VCaP (cell line): ENCODE results near the gene CRELD2.

Experiments
- H3K27ac ChIP-seq: fragments of 450-650 bp; 2 replicates; pipeline ENCODE4 v1.5.1; 2017
- TF ChIP-seq, protein P1 (sequence below): fragments of 450-650 bp; conservative IDR thresholded peaks from 2 replicates; pipeline ENCODE4 v1.5.1; 2017; ENCODE audit warnings: mild to moderate bottlenecking, moderate library complexity

Gene CRELD2

DNA sequence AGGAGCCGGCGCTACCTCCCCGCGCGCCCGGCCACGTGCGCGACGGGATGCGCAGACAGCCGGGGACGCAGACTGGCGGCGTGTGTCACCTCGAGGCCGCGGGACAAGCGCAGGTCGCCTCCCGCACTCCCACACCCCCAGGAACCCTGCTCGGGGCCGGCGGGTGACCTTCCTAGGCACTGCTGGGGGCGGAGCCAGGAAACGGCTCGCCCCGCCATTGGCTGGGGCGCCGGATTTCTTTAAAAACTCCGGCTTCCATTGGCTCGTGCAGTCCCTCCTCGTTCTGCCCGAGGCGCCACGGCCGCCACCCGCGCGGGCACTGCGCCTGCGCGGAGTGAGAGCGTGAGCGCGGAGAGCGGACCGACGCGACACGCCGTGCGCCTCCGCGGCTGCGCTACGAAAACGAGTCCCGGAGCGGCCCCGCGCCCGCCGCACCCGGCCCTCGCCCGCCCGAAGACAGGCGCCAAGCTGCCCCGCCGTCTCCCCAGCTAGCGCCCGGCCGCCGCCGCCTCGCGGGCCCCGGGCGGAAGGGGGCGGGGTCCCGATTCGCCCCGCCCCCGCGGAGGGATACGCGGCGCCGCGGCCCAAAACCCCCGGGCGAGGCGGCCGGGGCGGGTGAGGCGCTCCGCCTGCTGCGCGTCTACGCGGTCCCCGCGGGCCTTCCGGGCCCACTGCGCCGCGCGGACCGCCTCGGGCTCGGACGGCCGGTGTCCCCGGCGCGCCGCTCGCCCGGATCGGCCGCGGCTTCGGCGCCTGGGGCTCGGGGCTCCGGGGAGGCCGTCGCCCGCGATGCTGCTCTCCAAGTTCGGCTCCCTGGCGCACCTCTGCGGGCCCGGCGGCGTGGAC lies 41.9 kb downstream of the CRELD2 start, which contains the start of gene PIM3:
Gene PIM3 (plus strand): TSS at position 614 of the 846 bp plus-strand sequence. CDS start 176 bp downstream, at position 790.
- TF ChIP-seq, protein P1, sequence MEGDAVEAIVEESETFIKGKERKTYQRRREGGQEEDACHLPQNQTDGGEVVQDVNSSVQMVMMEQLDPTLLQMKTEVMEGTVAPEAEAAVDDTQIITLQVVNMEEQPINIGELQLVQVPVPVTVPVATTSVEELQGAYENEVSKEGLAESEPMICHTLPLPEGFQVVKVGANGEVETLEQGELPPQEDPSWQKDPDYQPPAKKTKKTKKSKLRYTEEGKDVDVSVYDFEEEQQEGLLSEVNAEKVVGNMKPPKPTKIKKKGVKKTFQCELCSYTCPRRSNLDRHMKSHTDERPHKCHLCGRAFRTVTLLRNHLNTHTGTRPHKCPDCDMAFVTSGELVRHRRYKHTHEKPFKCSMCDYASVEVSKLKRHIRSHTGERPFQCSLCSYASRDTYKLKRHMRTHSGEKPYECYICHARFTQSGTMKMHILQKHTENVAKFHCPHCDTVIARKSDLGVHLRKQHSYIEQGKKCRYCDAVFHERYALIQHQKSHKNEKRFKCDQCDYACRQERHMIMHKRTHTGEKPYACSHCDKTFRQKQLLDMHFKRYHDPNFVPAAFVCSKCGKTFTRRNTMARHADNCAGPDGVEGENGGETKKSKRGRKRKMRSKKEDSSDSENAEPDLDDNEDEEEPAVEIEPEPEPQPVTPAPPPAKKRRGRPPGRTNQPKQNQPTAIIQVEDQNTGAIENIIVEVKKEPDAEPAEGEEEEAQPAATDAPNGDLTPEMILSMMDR: no peak
- peak within 1 kb of the TSS; percentile 92 for H3K27ac ChIP-seq

DNA sequence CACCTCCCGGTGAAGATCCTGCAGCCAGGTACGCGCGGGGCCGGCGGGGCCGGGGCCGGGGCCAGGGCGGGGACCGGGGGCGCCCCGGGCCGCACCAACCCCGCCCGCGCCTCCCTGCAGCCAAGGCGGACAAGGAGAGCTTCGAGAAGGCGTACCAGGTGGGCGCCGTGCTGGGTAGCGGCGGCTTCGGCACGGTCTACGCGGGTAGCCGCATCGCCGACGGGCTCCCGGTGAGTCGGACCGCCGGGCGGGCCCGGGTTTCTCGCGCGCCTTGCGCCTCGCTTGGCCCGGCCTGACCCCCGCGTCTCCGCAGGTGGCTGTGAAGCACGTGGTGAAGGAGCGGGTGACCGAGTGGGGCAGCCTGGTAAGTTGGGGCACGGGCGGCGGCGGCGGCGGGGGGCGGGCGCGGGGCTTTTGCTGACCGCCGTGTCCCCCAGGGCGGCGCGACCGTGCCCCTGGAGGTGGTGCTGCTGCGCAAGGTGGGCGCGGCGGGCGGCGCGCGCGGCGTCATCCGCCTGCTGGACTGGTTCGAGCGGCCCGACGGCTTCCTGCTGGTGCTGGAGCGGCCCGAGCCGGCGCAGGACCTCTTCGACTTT lies 42.7 kb downstream of the CRELD2 start:
- H3K27ac ChIP-seq: peak overlapping the region; percentile 92
- TF ChIP-seq, protein P1: no peak

DNA sequence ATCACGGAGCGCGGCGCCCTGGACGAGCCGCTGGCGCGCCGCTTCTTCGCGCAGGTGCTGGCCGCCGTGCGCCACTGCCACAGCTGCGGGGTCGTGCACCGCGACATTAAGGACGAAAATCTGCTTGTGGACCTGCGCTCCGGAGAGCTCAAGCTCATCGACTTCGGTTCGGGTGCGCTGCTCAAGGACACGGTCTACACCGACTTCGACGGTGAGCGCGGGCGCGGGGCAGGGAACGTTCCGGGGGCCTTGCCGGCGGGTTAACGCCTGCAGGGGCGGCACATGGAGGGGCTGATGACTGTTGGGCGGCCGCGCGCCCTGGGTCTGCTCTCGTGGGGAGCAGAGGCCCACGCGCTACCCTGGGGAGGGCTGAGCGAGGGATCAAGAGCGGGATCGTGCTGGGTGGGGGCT lies 43.2 kb downstream of the CRELD2 start:
- H3K27ac ChIP-seq: peak overlapping the region; percentile 92

DNA sequence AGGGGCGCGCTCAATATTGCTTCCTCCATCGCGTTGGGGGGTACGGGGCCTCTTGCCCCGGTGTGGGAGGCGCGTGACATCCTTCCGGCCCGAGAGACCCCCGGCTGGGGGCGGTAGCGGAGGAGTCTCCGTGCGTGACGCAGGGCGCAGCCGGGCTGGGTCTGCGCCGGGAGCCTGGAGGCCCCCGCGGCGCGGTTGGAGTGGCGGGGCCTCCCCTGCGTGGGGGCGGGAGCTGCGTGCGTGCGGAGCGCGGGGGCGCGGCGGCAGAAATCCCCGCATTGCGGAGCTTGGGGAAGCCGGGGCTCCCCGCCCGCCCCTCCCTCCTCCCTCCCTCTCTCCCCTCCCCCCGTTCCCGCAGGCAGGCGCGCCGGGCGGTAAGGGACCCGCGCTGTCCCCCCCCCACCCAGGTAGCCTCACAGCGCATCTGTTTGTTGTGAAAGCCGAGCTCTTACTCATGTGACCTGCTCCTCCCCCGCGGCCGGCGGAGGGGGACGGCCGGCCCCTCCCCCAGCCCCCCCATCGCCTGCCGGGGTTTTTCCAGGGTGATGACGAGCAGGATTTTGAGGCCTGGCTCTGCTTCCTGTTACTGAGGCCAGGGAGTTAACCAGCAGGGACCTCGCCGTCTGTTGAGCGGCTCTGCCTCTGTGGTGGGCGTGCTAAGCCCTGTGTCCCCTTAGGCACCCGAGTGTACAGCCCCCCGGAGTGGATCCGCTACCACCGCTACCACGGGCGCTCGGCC lies 43.7 kb downstream of the CRELD2 start:
- H3K27ac ChIP-seq: peak overlapping the region; percentile 92
- TF ChIP-seq, protein P1: no peak

More for the DNA sequence above, 43.2 kb downstream of the CRELD2 start:
- TF ChIP-seq, protein P1: no peak

DNA sequence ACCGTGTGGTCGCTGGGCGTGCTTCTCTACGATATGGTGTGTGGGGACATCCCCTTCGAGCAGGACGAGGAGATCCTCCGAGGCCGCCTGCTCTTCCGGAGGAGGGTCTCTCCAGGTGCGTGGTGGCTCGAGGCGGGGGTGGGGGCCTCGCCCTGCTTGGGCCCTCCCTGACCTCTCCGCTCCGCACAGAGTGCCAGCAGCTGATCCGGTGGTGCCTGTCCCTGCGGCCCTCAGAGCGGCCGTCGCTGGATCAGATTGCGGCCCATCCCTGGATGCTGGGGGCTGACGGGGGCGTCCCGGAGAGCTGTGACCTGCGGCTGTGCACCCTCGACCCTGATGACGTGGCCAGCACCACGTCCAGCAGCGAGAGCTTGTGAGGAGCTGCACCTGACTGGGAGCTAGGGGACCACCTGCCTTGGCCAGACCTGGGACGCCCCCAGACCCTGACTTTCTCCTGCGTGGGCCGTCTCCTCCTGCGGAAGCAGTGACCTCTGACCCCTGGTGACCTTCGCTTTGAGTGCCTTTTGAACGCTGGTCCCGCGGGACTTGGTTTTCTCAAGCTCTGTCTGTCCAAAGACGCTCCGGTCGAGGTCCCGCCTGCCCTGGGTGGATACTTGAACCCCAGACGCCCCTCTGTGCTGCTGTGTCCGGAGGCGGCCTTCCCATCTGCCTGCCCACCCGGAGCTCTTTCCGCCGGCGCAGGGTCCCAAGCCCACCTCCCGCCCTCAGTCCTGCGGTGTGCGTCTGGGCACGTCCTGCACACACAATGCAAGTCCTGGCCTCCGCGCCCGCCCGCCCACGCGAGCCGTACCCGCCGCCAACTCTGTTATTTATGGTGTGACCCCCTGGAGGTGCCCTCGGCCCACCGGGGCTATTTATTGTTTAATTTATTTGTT lies 44.6 kb downstream of the CRELD2 start:
- H3K27ac ChIP-seq: peak overlapping the region; percentile 92
- TF ChIP-seq, protein P1: no peak

DNA sequence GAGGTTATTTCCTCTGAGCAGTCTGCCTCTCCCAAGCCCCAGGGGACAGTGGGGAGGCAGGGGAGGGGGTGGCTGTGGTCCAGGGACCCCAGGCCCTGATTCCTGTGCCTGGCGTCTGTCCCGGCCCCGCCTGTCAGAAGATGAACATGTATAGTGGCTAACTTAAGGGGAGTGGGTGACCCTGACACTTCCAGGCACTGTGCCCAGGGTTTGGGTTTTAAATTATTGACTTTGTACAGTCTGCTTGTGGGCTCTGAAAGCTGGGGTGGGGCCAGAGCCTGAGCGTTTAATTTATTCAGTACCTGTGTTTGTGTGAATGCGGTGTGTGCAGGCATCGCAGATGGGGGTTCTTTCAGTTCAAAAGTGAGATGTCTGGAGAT lies 45.2 kb downstream of the CRELD2 start:
- peak overlapping the region; percentile 92 for H3K27ac ChIP-seq
- TF ChIP-seq, protein P1: no peak
